HG03558 (cell line): ENCODE results near the gene STAG1.
"Not testable (repeated sequence)": the region's sequence is repeated elsewhere in the genome, so short reads cannot be mapped to it uniquely, and the experiment has no call there.

Experiments
- ATAC-seq: cut with Tn5 transposase; IDR thresholded peaks from one replicate; pipeline ENCODE4 v1.9.1; 2021; ENCODE audit warnings: moderate number of reproducible peaks; ENCODE audit not compliant: unreplicated experiment; ENCODE audit errors: extremely low read depth

The STAG1 gene

GRCh38 chr3:136658946-136659682 is 93.1 kb downstream of the STAG1 start:
- ATAC-seq, result no peak

GRCh38 chr3:136657526-136657925 is 94.7 kb downstream of the STAG1 start:
- no peak for ATAC-seq

GRCh38 chr3:136653628-136654027 is 98.5 kb downstream of the STAG1 start:
- ATAC-seq, result no peak

- no peak for ATAC-seq
Measured at GRCh38 chr3:136651581-136651980, 100.6 kb downstream of the STAG1 start.

- no peak for ATAC-seq
Measured at GRCh38 chr3:136650461-136650860, 101.7 kb downstream of the STAG1 start.

GRCh38 chr3:136645915-136646314 is 106.3 kb downstream of the STAG1 start:
- peak; percentile 71 for ATAC-seq

GRCh38 chr3:136644212-136644611 is 108.0 kb downstream of the STAG1 start:
- ATAC-seq, result no peak

- not testable (repeated sequence) for ATAC-seq
Measured at GRCh38 chr3:136643380-136643779, 108.8 kb downstream of the STAG1 start.

GRCh38 chr3:136642711-136643110 is 109.5 kb downstream of the STAG1 start:
- no peak for ATAC-seq

- ATAC-seq, result no peak
Measured at GRCh38 chr3:136639069-136639468, 113.1 kb downstream of the STAG1 start.

GRCh38 chr3:136637176-136637575 is 115.0 kb downstream of the STAG1 start:
- ATAC-seq, result no peak

GRCh38 chr3:136634821-136635220 is 117.4 kb downstream of the STAG1 start:
- no peak for ATAC-seq

GRCh38 chr3:136632625-136633081 is 119.5 kb downstream of the STAG1 start:
- no peak for ATAC-seq

GRCh38 chr3:136631424-136631823 is 120.8 kb downstream of the STAG1 start:
- no peak for ATAC-seq

GRCh38 chr3:136630915-136631314 is 121.3 kb downstream of the STAG1 start:
- no peak for ATAC-seq

- no peak for ATAC-seq
Measured at GRCh38 chr3:136626493-136626892, 125.7 kb downstream of the STAG1 start.

- ATAC-seq, result no peak
Measured at GRCh38 chr3:136624894-136625815, 127.0 kb downstream of the STAG1 start.

GRCh38 chr3:136624371-136624770 is 127.8 kb downstream of the STAG1 start:
- ATAC-seq, result no peak

- no peak for ATAC-seq
Measured at GRCh38 chr3:136621628-136622027, 130.6 kb downstream of the STAG1 start.

- ATAC-seq, result no peak
Measured at GRCh38 chr3:136620436-136620835, 131.7 kb downstream of the STAG1 start.

GRCh38 chr3:136617969-136618525 is 134.1 kb downstream of the STAG1 start:
- not testable (repeated sequence) for ATAC-seq
